WTC11 (cell line): Measurements from ENCODE around the gene HRG.

ENCODE experiments used
- CREM ChIP-seq: sonication (generic); formaldehyde crosslinking; IDR thresholded peaks from 2 replicates; pipeline ENCODE4 v1.8.1; 2022; ENCODE audit warnings: mild to moderate bottlenecking, missing genetic modification reagents, moderate library complexity
- CTCF ChIP-seq: fragments of 200-600 bp; IDR thresholded peaks from 2 replicates; pipeline ENCODE4 v1.8.0; 2022; ENCODE audit warnings: antibody characterized with exemption
- NFYB ChIP-seq: sonication (generic); formaldehyde crosslinking; conservative IDR thresholded peaks from 2 replicates; pipeline ENCODE4 v1.8.0; 2022; ENCODE audit warnings: low read depth, missing genetic modification reagents
- TF ChIP-seq, protein P1 (sequence below): sonication (generic); formaldehyde crosslinking; IDR thresholded peaks from 2 replicates; pipeline ENCODE4 v1.8.0; 2023; ENCODE audit warnings: missing genetic modification reagents, mild to moderate bottlenecking, borderline replicate concordance

- TF ChIP-seq CREM (CRISPR knock-in tag) (no peak), CTCF (no peak), NFYB (CRISPR knock-in tag) (no peak)
- TF ChIP-seq, protein P1, sequence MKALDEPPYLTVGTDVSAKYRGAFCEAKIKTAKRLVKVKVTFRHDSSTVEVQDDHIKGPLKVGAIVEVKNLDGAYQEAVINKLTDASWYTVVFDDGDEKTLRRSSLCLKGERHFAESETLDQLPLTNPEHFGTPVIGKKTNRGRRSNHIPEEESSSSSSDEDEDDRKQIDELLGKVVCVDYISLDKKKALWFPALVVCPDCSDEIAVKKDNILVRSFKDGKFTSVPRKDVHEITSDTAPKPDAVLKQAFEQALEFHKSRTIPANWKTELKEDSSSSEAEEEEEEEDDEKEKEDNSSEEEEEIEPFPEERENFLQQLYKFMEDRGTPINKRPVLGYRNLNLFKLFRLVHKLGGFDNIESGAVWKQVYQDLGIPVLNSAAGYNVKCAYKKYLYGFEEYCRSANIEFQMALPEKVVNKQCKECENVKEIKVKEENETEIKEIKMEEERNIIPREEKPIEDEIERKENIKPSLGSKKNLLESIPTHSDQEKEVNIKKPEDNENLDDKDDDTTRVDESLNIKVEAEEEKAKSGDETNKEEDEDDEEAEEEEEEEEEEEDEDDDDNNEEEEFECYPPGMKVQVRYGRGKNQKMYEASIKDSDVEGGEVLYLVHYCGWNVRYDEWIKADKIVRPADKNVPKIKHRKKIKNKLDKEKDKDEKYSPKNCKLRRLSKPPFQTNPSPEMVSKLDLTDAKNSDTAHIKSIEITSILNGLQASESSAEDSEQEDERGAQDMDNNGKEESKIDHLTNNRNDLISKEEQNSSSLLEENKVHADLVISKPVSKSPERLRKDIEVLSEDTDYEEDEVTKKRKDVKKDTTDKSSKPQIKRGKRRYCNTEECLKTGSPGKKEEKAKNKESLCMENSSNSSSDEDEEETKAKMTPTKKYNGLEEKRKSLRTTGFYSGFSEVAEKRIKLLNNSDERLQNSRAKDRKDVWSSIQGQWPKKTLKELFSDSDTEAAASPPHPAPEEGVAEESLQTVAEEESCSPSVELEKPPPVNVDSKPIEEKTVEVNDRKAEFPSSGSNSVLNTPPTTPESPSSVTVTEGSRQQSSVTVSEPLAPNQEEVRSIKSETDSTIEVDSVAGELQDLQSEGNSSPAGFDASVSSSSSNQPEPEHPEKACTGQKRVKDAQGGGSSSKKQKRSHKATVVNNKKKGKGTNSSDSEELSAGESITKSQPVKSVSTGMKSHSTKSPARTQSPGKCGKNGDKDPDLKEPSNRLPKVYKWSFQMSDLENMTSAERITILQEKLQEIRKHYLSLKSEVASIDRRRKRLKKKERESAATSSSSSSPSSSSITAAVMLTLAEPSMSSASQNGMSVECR (CRISPR knock-in tag): no peak
Observed at GRCh38 chr3:186635532-186635931, 30.3 kb upstream of the HRG start.
